HepG2 (cell line): Measurements from ENCODE around the gene NBL1. TPM values are rescaled to one million over a fixed set of nuclear protein-coding genes. Genes with fewer than 3 reads are reported as not detected.

Source experiments
- HDAC1 ChIP-seq: sonication (generic); formaldehyde crosslinking; IDR thresholded peaks from 2 replicates; pipeline ENCODE4 v1.5.1; 2020; ENCODE audit warnings: mild to moderate bottlenecking, missing genetic modification reagents
- HDAC6 ChIP-seq: fragments of 200-600 bp; sonication (generic); IDR thresholded peaks from 2 replicates; pipeline ENCODE4 v1.7.0; 2017; ENCODE audit warnings: mild to moderate bottlenecking, antibody characterized with exemption, low read length, low read depth
- HIVEP1 ChIP-seq: sonication (generic); formaldehyde crosslinking; IDR thresholded peaks from 2 replicates; pipeline ENCODE4 v1.4.0; 2020; ENCODE audit warnings: mild to moderate bottlenecking, missing genetic modification reagents
- KDM3A ChIP-seq: IDR thresholded peaks from 2 replicates; pipeline ENCODE4 v1.6.1; 2018; ENCODE audit warnings: low read depth, missing compliant biosample characterization
- NFKBIZ ChIP-seq: IDR thresholded peaks from 2 replicates; pipeline ENCODE4 v1.6.1; 2018; ENCODE audit warnings: missing genetic modification reagents, missing compliant biosample characterization
- NFRKB ChIP-seq: fragments of 450-650 bp; IDR thresholded peaks from 2 replicates; pipeline ENCODE4 v1.6.1; 2017
- NR2F6 ChIP-seq, 2 experiments: IDR thresholded peaks; 2 replicates each; pipeline ENCODE4 v1.6.1; 2016; ENCODE audit warnings: antibody characterized with exemption in 1 of 2, mild to moderate bottlenecking in 1 of 2
- SOX5 ChIP-seq: IDR thresholded peaks from 2 replicates; pipeline ENCODE4 v1.6.1; 2016; ENCODE audit warnings: borderline replicate concordance
- TEAD2 ChIP-seq: sonication (generic); formaldehyde crosslinking; IDR thresholded peaks from 2 replicates; pipeline ENCODE4 v1.9.0; 2021; ENCODE audit warnings: missing genetic modification reagents
- ZMYM3 ChIP-seq: sonication (generic); formaldehyde crosslinking; IDR thresholded peaks from 2 replicates; pipeline ENCODE4 v1.5.1; 2020; ENCODE audit warnings: mild to moderate bottlenecking, missing genetic modification reagents
- ZNF33A ChIP-seq: sonication (generic); formaldehyde crosslinking; IDR thresholded peaks from 2 replicates; pipeline ENCODE4 v1.5.1; 2020; ENCODE audit warnings: missing genetic modification reagents, mild to moderate bottlenecking, moderate library complexity, borderline replicate concordance
- ZNF501 ChIP-seq: sonication (generic); formaldehyde crosslinking; IDR thresholded peaks from 2 replicates; pipeline ENCODE4 v1.5.1; 2020; ENCODE audit warnings: mild to moderate bottlenecking, moderate library complexity, missing genetic modification reagents
- ZNF543 ChIP-seq: sonication (generic); formaldehyde crosslinking; IDR thresholded peaks from 2 replicates; pipeline ENCODE4 v1.4.0; 2020; ENCODE audit warnings: mild to moderate bottlenecking, missing genetic modification reagents
- ZNF557 ChIP-seq: sonication (generic); formaldehyde crosslinking; IDR thresholded peaks from 2 replicates; pipeline ENCODE4 v1.4.0; 2020; ENCODE audit warnings: missing genetic modification reagents
- ZNF615 ChIP-seq: sonication (generic); formaldehyde crosslinking; IDR thresholded peaks from 2 replicates; pipeline ENCODE4 v1.5.0; 2020; ENCODE audit warnings: mild to moderate bottlenecking, missing genetic modification reagents, borderline replicate concordance
- ZNF747 ChIP-seq: sonication (generic); formaldehyde crosslinking; IDR thresholded peaks from 2 replicates; pipeline ENCODE4 v1.8.1; 2023; ENCODE audit warnings: missing genetic modification reagents, mild to moderate bottlenecking, borderline replicate concordance
- ZSCAN20 ChIP-seq: sonication (generic); formaldehyde crosslinking; IDR thresholded peaks from 2 replicates; pipeline ENCODE4 v1.4.0; 2020; ENCODE audit warnings: missing genetic modification reagents, mild to moderate bottlenecking, borderline replicate concordance
- polyA plus RNA-seq, 8 experiments: library from polyadenylated mRNA; depleted of rRNA in 3 of 8; stranded (reverse) in 7 of 8; unstranded in 1 of 8; fragments of >200 nt; fragmentation: Illumina TruSeq in 4 of 8; extraction: Trizol in 4 of 8; gene quantifications; 2 replicates each; pipeline versions ENCODE4 v1.2.1 to v1.2.3, GENCODE V29; 2011 to 2016; ENCODE audit warnings: low read depth in 4 of 8, missing spikeins in 1 of 8, mixed read lengths in 1 of 8; ENCODE audit not compliant: insufficient read depth in 1 of 8
- total RNA-seq, 5 experiments: library from RNA; depleted of rRNA; stranded (reverse); fragments of >200 nt; fragmentation: Illumina TruSeq; extraction: Trizol; gene quantifications; 2 replicates each; pipeline ENCODE4 v1.2.3, GENCODE V29; 2016; ENCODE audit warnings: low read depth in 1 of 5
- TF ChIP-seq, protein P1 (sequence below): IDR thresholded peaks from 2 replicates; pipeline ENCODE4 v1.6.1; 2018; ENCODE audit warnings: missing genetic modification reagents, mild to moderate bottlenecking, missing compliant biosample characterization
- TF ChIP-seq, protein P2 (sequence below): sonication (generic); formaldehyde crosslinking; IDR thresholded peaks from 2 replicates; pipeline ENCODE4 v1.4.0; 2020; ENCODE audit warnings: missing genetic modification reagents
- TF ChIP-seq, protein P3 (sequence below): sonication (generic); formaldehyde crosslinking; IDR thresholded peaks from 2 replicates; pipeline ENCODE4 v1.5.1; 2020; ENCODE audit warnings: missing genetic modification reagents, mild to moderate bottlenecking, borderline replicate concordance
- TF ChIP-seq, protein P4 (sequence below): sonication (generic); IDR thresholded peaks from 2 replicates; pipeline ENCODE4 v1.6.1; 2016; ENCODE audit warnings: low read depth, borderline replicate concordance
- TF ChIP-seq, protein P5 (sequence below): sonication (generic); formaldehyde crosslinking; IDR thresholded peaks from 2 replicates; pipeline ENCODE4 v1.5.1; 2020; ENCODE audit warnings: mild to moderate bottlenecking, moderate library complexity, missing genetic modification reagents

The NBL1 gene
- total and polyA plus RNA-seq, 2 of the 13 experiments (the other 11 are each of a cell fraction or from before 2014, with no cell fraction given): 2.7 to 13.8 TPM

DNA sequence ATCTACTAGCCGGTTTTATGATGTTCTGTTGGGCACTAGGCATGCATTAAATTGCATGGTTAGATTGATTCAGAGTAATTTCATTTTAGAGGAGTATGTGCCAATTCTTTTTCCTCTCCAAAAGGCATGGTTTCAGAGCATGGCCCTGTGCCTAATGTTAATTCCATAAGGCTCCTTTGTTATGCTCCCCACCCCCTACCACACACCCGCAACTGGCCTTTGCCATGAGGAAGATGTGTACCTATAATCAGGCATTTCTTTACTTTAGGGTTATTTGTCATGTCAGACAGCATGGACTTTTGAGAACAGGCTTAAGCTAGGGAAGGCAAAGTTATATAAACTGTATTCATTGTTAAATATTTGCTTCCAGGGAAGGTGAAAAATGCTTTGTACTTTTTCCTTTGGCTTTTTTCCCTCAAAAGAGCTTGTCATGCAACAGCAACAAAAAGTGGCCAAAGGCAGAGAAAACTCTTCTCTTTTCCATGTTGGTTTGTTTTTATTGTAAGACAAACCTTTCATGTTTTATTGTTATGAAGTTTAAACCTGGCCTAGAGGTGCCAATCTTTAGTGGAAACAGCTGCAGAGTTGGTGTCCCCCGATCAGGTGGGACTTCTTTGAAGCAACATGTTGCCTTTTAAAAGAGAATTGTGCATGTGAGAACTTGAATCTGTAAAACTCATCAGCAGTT is 24.3 kb upstream of the NBL1 start (continued):
- TF ChIP-seq, protein P1, sequence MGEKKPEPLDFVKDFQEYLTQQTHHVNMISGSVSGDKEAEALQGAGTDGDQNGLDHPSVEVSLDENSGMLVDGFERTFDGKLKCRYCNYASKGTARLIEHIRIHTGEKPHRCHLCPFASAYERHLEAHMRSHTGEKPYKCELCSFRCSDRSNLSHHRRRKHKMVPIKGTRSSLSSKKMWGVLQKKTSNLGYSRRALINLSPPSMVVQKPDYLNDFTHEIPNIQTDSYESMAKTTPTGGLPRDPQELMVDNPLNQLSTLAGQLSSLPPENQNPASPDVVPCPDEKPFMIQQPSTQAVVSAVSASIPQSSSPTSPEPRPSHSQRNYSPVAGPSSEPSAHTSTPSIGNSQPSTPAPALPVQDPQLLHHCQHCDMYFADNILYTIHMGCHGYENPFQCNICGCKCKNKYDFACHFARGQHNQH (CRISPR knock-in tag): peak; percentile 70; the same call in 1 of the 2 replicates
- no peak for TF ChIP-seq TEAD2
- TF ChIP-seq, protein P2, sequence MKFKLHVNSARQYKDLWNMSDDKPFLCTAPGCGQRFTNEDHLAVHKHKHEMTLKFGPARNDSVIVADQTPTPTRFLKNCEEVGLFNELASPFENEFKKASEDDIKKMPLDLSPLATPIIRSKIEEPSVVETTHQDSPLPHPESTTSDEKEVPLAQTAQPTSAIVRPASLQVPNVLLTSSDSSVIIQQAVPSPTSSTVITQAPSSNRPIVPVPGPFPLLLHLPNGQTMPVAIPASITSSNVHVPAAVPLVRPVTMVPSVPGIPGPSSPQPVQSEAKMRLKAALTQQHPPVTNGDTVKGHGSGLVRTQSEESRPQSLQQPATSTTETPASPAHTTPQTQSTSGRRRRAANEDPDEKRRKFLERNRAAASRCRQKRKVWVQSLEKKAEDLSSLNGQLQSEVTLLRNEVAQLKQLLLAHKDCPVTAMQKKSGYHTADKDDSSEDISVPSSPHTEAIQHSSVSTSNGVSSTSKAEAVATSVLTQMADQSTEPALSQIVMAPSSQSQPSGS (CRISPR knock-in tag): peak; percentile 60; the same call in 1 of the 2 replicates
- TF ChIP-seq ZNF33A (CRISPR knock-in tag): no peak
- TF ChIP-seq, protein P3, sequence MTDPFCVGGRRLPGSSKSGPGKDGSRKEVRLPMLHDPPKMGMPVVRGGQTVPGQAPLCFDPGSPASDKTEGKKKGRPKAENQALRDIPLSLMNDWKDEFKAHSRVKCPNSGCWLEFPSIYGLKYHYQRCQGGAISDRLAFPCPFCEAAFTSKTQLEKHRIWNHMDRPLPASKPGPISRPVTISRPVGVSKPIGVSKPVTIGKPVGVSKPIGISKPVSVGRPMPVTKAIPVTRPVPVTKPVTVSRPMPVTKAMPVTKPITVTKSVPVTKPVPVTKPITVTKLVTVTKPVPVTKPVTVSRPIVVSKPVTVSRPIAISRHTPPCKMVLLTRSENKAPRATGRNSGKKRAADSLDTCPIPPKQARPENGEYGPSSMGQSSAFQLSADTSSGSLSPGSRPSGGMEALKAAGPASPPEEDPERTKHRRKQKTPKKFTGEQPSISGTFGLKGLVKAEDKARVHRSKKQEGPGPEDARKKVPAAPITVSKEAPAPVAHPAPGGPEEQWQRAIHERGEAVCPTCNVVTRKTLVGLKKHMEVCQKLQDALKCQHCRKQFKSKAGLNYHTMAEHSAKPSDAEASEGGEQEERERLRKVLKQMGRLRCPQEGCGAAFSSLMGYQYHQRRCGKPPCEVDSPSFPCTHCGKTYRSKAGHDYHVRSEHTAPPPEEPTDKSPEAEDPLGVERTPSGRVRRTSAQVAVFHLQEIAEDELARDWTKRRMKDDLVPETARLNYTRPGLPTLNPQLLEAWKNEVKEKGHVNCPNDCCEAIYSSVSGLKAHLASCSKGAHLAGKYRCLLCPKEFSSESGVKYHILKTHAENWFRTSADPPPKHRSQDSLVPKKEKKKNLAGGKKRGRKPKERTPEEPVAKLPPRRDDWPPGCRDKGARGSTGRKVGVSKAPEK (CRISPR knock-in tag): no peak
- TF ChIP-seq ZNF557 (CRISPR knock-in tag): no peak
- TF ChIP-seq, protein P4, sequence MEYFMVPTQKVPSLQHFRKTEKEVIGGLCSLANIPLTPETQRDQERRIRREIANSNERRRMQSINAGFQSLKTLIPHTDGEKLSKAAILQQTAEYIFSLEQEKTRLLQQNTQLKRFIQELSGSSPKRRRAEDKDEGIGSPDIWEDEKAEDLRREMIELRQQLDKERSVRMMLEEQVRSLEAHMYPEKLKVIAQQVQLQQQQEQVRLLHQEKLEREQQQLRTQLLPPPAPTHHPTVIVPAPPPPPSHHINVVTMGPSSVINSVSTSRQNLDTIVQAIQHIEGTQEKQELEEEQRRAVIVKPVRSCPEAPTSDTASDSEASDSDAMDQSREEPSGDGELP: 0 out of 2 replicates have a peak, but pooled peaks have one; percentile 6
- no peak for TF ChIP-seq HDAC6
- TF ChIP-seq NFRKB: no peak
- TF ChIP-seq NR2F6 (IDR thresholded peaks at IDR 0.05): peak; percentile 84
- peak; percentile 83 for TF ChIP-seq NR2F6 (CRISPR knock-in tag; IDR thresholded peaks at IDR 0.05)
- no peak for TF ChIP-seq ZSCAN20 (CRISPR knock-in tag)
- peak; percentile 47; the same call in 1 of the 2 replicates for TF ChIP-seq ZNF747 (CRISPR knock-in tag)
- TF ChIP-seq ZMYM3: peak; percentile 31; the same call in 1 of the 2 replicates
- no peak for TF ChIP-seq HIVEP1 (CRISPR knock-in tag)
- peak; percentile 50 for TF ChIP-seq HDAC1 (CRISPR knock-in tag)
- TF ChIP-seq ZNF615 (CRISPR knock-in tag): no peak
- 0 out of 2 replicates have a peak, but pooled peaks have one; percentile 56 for TF ChIP-seq KDM3A (CRISPR knock-in tag)
- peak; percentile 90; the same call in 1 of the 2 replicates for TF ChIP-seq NFKBIZ (CRISPR knock-in tag)
- no peak for TF ChIP-seq ZNF543 (CRISPR knock-in tag)
- peak; percentile 97 for TF ChIP-seq SOX5
- TF ChIP-seq, protein P5, sequence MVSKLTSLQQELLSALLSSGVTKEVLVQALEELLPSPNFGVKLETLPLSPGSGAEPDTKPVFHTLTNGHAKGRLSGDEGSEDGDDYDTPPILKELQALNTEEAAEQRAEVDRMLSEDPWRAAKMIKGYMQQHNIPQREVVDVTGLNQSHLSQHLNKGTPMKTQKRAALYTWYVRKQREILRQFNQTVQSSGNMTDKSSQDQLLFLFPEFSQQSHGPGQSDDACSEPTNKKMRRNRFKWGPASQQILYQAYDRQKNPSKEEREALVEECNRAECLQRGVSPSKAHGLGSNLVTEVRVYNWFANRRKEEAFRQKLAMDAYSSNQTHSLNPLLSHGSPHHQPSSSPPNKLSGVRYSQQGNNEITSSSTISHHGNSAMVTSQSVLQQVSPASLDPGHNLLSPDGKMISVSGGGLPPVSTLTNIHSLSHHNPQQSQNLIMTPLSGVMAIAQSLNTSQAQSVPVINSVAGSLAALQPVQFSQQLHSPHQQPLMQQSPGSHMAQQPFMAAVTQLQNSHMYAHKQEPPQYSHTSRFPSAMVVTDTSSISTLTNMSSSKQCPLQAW (CRISPR knock-in tag): peak; percentile 57; the same call in 1 of the 2 replicates
- no peak for TF ChIP-seq ZNF501 (CRISPR knock-in tag)
